Esophagus squamous epithelium (tissue), 5 donors: Measurements from ENCODE around the gene SREBF2. TPM values are rescaled to one million over a fixed set of nuclear protein-coding genes. Genes with fewer than 3 reads are reported as not detected.

Experiments
- DNase-seq: peaks from one replicate; lab custom pipeline; 2025; lab: John Stamatoyannopoulos, UW
- H3K27ac ChIP-seq, 4 donors: fragments of 200-600 bp; sonication (generic); one replicate each; pipeline ENCODE4 v1.5.1; 2016 to 2019; ENCODE audit warnings: mild to moderate bottlenecking in 1 of 4
- H3K27me3 ChIP-seq, 4 donors: fragments of 200-600 bp; sonication (generic); 1 replicate in 3 of 4; 2 replicates in 1 of 4; pipeline versions ENCODE4 v1.5.1 to v1.6.0; 2017 to 2021; ENCODE audit warnings: antibody characterized with exemption in 1 of 4
- H3K36me3 ChIP-seq, 3 donors: fragments of 200-600 bp; sonication (generic); one replicate each; pipeline ENCODE4 v1.5.1; 2016 to 2019
- H3K4me1 ChIP-seq, 3 donors: fragments of 200-600 bp; sonication (generic); one replicate each; pipeline ENCODE4 v1.5.1; 2017 to 2019
- H3K4me3 ChIP-seq, 4 donors: fragments of 200-600 bp; sonication (generic); 1 replicate in 3 of 4; 2 replicates in 1 of 4; pipeline ENCODE4 v1.5.1; 2016 to 2019; ENCODE audit warnings: mild to moderate bottlenecking in 2 of 4, moderate library complexity in 1 of 4
- H3K9me3 ChIP-seq, 3 donors: fragments of 200-600 bp; sonication (generic); one replicate each; pipeline ENCODE4 v1.5.1; 2016 to 2019
- CTCF ChIP-seq, 6 experiments: fragments of 450-650 bp in 4 of 6; fragments of 200-600 bp in 2 of 6; sonication (generic) in 2 of 6; IDR thresholded peaks; one replicate each; pipeline ENCODE4 v1.5.1; 2016 to 2019; ENCODE audit warnings: antibody characterized with exemption in 6 of 6, mild to moderate bottlenecking in 4 of 6, moderate library complexity in 4 of 6
- POLR2A ChIP-seq, 4 donors: fragments of 450-650 bp; IDR thresholded peaks; one replicate each; pipeline ENCODE4 v1.6.1; 2017; ENCODE audit warnings: antibody characterized with exemption in 4 of 4, mild to moderate bottlenecking in 4 of 4, moderate library complexity in 3 of 4
- WGBS, 2 donors: methylation state at CpG; one replicate each; pipeline ENCODE4 v1.1.5; 2018; 5-methylcytosine and 5-hydroxymethylcytosine counted together
- intact Hi-C: fragments of 100-400 bp; cut with DNase I; formaldehyde crosslinking; loops from one replicate; pipeline ENCODE4 v1.15.0; 2022
- total RNA-seq, 4 donors: library from RNA; depleted of rRNA; stranded (reverse); fragments of >200 nt; gene quantifications; one replicate each; pipeline ENCODE4 v1.1.0, GENCODE V29; 2016
- donor health status: DM: yes; HTN: yes; CAD: no.

SREBF2 gene
- total RNA-seq, 4 donors from 2014 or later: 72.8 to 138 (median 98.6) TPM

- WGBS, 2 donors: 87 to 90% methylated on average over 4 to 17 of the region's 24 CpGs
- H3K4me1 ChIP-seq: peaks cover 3 to 20% (median 4%) of the 10 kb centered on the region in 3 donors
- H3K27ac ChIP-seq: no peak overlapping the region
- H3K36me3 ChIP-seq: peaks cover 39 to 83% (median 42%) of the 10 kb centered on the region in 3 donors
- intact Hi-C loops: no loop called here
- no peaks in the 10 kb centered on the region for H3K9me3 ChIP-seq
- H3K27me3 ChIP-seq: peaks cover 0 to 11% (median 0%) of the 10 kb centered on the region in 4 donors
- no peak for DNase-seq
- no peak overlapping the region for H3K4me3 ChIP-seq
- no peak for TF ChIP-seq POLR2A (IDR thresholded peaks at IDR 0.05)
- no peak for TF ChIP-seq CTCF (IDR thresholded peaks at IDR 0.05)
Observed at GRCh38 chr22:41904450-41905410, 71.8 kb downstream of the SREBF2 start.

GRCh38 chr22:41905411-41906202 lies 72.7 kb downstream of the SREBF2 start:
- peaks cover 30 to 74% (median 33%) of the 10 kb centered on the region in 3 donors for H3K36me3 ChIP-seq
- DNase-seq: no peak

GRCh38 chr22:41906822-41907221 lies 73.9 kb downstream of the SREBF2 start:
- 83 to 95% methylated on average over 4 to 5 of the region's 5 CpGs for whole genome bisulfite sequencing, 2 donors
- DNase-seq: no peak
- no peak overlapping the region for H3K4me3 ChIP-seq
- H3K4me1 ChIP-seq: peaks cover 13 to 38% (median 18%) of the 10 kb centered on the region in 3 donors
- intact Hi-C loops: no loop called here
- H3K27ac ChIP-seq: no peak overlapping the region
- TF ChIP-seq POLR2A (IDR thresholded peaks at IDR 0.05) (no peak), CTCF (IDR thresholded peaks at IDR 0.05) (no peak)
- H3K36me3 ChIP-seq: peaks cover 22 to 62% (median 29%) of the 10 kb centered on the region in 3 donors
- H3K9me3 ChIP-seq: no peaks in the 10 kb centered on the region
- H3K27me3 ChIP-seq: peaks cover 9 to 32% (median 10%) of the 10 kb centered on the region in 4 donors

More at GRCh38 chr22:41905411-41906202, 72.7 kb downstream of the SREBF2 start:
- H3K4me1 ChIP-seq: peaks cover 6 to 28% (median 12%) of the 10 kb centered on the region in 3 donors
- TF ChIP-seq CTCF (IDR thresholded peaks at IDR 0.05) (no peak), POLR2A (IDR thresholded peaks at IDR 0.05) (no peak)
- WGBS, 2 donors: 87 to 88% methylated on average over 3 to 12 of the region's 23 CpGs
- intact Hi-C loops: no loop called here
- H3K27me3 ChIP-seq: peaks cover 0 to 20% (median 2%) of the 10 kb centered on the region in 4 donors
- H3K27ac ChIP-seq: no peak overlapping the region
- no peak overlapping the region for H3K4me3 ChIP-seq
- H3K9me3 ChIP-seq: no peaks in the 10 kb centered on the region

GRCh38 chr22:41907436-41908401 lies 74.8 kb downstream of the SREBF2 start:
- H3K4me3 ChIP-seq: no peak overlapping the region
- H3K27me3 ChIP-seq: peaks cover 14 to 41% (median 17%) of the 10 kb centered on the region in 4 donors
- 67 to 85% methylated on average over 4 to 5 of the region's 10 CpGs for WGBS, 2 donors
- TF ChIP-seq POLR2A (IDR thresholded peaks at IDR 0.05) (no peak), CTCF (IDR thresholded peaks at IDR 0.05) (no peak)
- DNase-seq: no peak
- intact Hi-C loops: no loop called here
- H3K4me1 ChIP-seq: peaks cover 13 to 38% (median 18%) of the 10 kb centered on the region in 3 donors
- no peaks in the 10 kb centered on the region for H3K9me3 ChIP-seq
- no peak overlapping the region for H3K27ac ChIP-seq
- H3K36me3 ChIP-seq: peaks cover 22 to 53% (median 29%) of the 10 kb centered on the region in 3 donors
